A549 (cell line): ENCODE data around the gene SLC38A6. TPM values are rescaled to one million over a fixed set of nuclear protein-coding genes. Genes with fewer than 3 reads are reported as not detected.
"Not testable (repeated sequence)": the region's sequence is repeated elsewhere in the genome, so short reads cannot be mapped to it uniquely, and the experiment has no call there.

Source experiments
- ATAC-seq, 2 experiments: fragments of 200-7000 bp in 1 of 2; fragments of >200 bp in 1 of 2; cut with Nextera tagmentation in 1 of 2; cut with Tn5 transposase in 1 of 2; 3 replicates each; pipeline versions ENCODE4 v1.8.0 to v1.9.1; 2018 to 2020; ENCODE audit warnings: mild to moderate bottlenecking in 1 of 2, moderate library complexity in 1 of 2
- CTCF ChIA-PET: fragments of 300-600 bp; sonication (Branson Sonifier 250); formaldehyde crosslinking; extraction: SDS; loops from one replicate; lab custom pipeline; 2021; ENCODE audit warnings: antibody characterized with exemption, inconsistent platforms; lab: Yijun Ruan, JAX
- POLR2A ChIA-PET: fragments of 350-600 bp; formaldehyde crosslinking; extraction: SDS; loops from one replicate; lab custom pipeline; 2021; ENCODE audit warnings: antibody characterized with exemption, inconsistent platforms; lab: Yijun Ruan, JAX
- DNase-seq, 2 experiments: peaks; one replicate each; pipeline versions ENCODE4 v3.0.0 to v3.0.0-alpha.2; 2011 to 2016; ENCODE audit warnings: low read depth in 1 of 2, low spot score in 1 of 2
- FAIRE-seq: peaks from 2 replicates; lab custom pipeline; 2011; peaks lifted over from hg19 to GRCh38; lab: Jason Lieb, UNC
- H3K27ac ChIP-seq, 2 experiments: fragments of >200 bp; sonication (Bioruptor Twin); formaldehyde crosslinking; 3 replicates each; pipeline ENCODE4 v1.5.1; 2016 to 2017
- H3K4me1 ChIP-seq: fragments of >200 bp; sonication (Bioruptor Twin); formaldehyde crosslinking; 3 replicates; pipeline ENCODE4 v1.6.1; 2016
- H3K4me2 ChIP-seq: fragments of >200 bp; sonication (Bioruptor Twin); formaldehyde crosslinking; 3 replicates; pipeline ENCODE4 v1.6.1; 2016
- H3K4me3 ChIP-seq: fragments of >200 bp; sonication (Bioruptor Twin); formaldehyde crosslinking; 3 replicates; pipeline ENCODE4 v1.5.1; 2016
- H3K9me3 ChIP-seq: fragments of >200 bp; sonication (Bioruptor Twin); formaldehyde crosslinking; 3 replicates; pipeline ENCODE4 v1.6.1; 2016
- BHLHE40 ChIP-seq: IDR thresholded peaks from 2 replicates; pipeline ENCODE4 v1.6.1; 2012; ENCODE audit warnings: low read depth, low read length, inconsistent platforms
- CHD2 ChIP-seq: fragments of 150-350 bp; IDR thresholded peaks from 2 replicates; pipeline ENCODE4 v1.6.1; 2014; ENCODE audit warnings: low read length; ENCODE audit not compliant: partially characterized antibody
- CHD4 ChIP-seq: fragments of 200-600 bp; sonication (generic); IDR thresholded peaks from 2 replicates; pipeline ENCODE4 v1.6.1; 2016; ENCODE audit warnings: antibody characterized with exemption, mild to moderate bottlenecking, borderline replicate concordance
- EHF ChIP-seq: fragments of 250-450 bp; sonication (Bioruptor Pico); IDR thresholded peaks from 2 replicates; pipeline ENCODE4 v1.5.0; 2020; ENCODE audit warnings: mild to moderate bottlenecking
- ESRRA ChIP-seq: fragments of 150-350 bp; IDR thresholded peaks from 2 replicates; pipeline ENCODE4 v1.6.1; 2014; ENCODE audit warnings: mild to moderate bottlenecking, low read length, borderline replicate concordance
- FOSB ChIP-seq: fragments of 250-450 bp; sonication (Bioruptor Pico); IDR thresholded peaks from 2 replicates; pipeline ENCODE4 v1.5.0; 2020; ENCODE audit warnings: mild to moderate bottlenecking, moderate library complexity
- FOXS1 ChIP-seq: fragments of 250-450 bp; sonication (Bioruptor Pico); IDR thresholded peaks from 2 replicates; pipeline ENCODE4 v1.5.0; 2020; ENCODE audit warnings: mild to moderate bottlenecking, moderate library complexity
- HEYL ChIP-seq: fragments of 250-450 bp; sonication (Bioruptor Pico); IDR thresholded peaks from 2 replicates; pipeline ENCODE4 v1.8.0; 2021; ENCODE audit warnings: mild to moderate bottlenecking, moderate library complexity
- HOXA7 ChIP-seq: fragments of 250-450 bp; sonication (Bioruptor Pico); IDR thresholded peaks from 2 replicates; pipeline ENCODE4 v1.5.0; 2020; ENCODE audit warnings: mild to moderate bottlenecking, moderate library complexity
- HOXB13 ChIP-seq: fragments of 250-450 bp; sonication (Bioruptor Pico); IDR thresholded peaks from 2 replicates; pipeline ENCODE4 v1.5.0; 2020; ENCODE audit warnings: low read depth, mild to moderate bottlenecking, moderate library complexity
- HOXB5 ChIP-seq: fragments of 250-450 bp; sonication (Bioruptor Pico); IDR thresholded peaks from 2 replicates; pipeline ENCODE4 v1.5.0; 2020; ENCODE audit warnings: mild to moderate bottlenecking, moderate library complexity
- KDM1A ChIP-seq: fragments of 200-600 bp; sonication (generic); IDR thresholded peaks from 2 replicates; pipeline ENCODE4 v1.6.1; 2016; ENCODE audit warnings: low read depth, mild to moderate bottlenecking
- MAZ ChIP-seq: fragments of 150-350 bp; IDR thresholded peaks from 2 replicates; pipeline ENCODE4 v1.6.1; 2014; ENCODE audit warnings: antibody characterized with exemption, low read depth, low read length, borderline replicate concordance
- MYC ChIP-seq: IDR thresholded peaks from 2 replicates; pipeline ENCODE4 v1.6.1; 2012; ENCODE audit warnings: mild to moderate bottlenecking, inconsistent platforms, low read length, improper control_type of control experiment, borderline replicate concordance
- NFE2L2 ChIP-seq: fragments of 150-350 bp; conservative IDR thresholded peaks from 2 replicates; pipeline ENCODE4 v1.6.1; 2014; ENCODE audit warnings: low read length
- NPAS2 ChIP-seq: fragments of 250-450 bp; sonication (Bioruptor Pico); IDR thresholded peaks from 2 replicates; pipeline ENCODE4 v1.8.0; 2022; ENCODE audit warnings: mild to moderate bottlenecking, moderate library complexity, borderline replicate concordance
- NR3C1 ChIP-seq: fragments of >200 bp; sonication (Bioruptor Twin); formaldehyde crosslinking; IDR thresholded peaks from 3 replicates; pipeline ENCODE4 v1.6.1; 2017
- PHF8 ChIP-seq: fragments of 200-600 bp; sonication (generic); IDR thresholded peaks from 2 replicates; pipeline ENCODE4 v1.6.1; 2016; ENCODE audit warnings: low read depth, mild to moderate bottlenecking, antibody characterized with exemption, moderate library complexity, borderline replicate concordance
- POLR2AphosphoS2 ChIP-seq: conservative IDR thresholded peaks from 2 replicates; pipeline ENCODE4 v1.6.1; 2012; ENCODE audit warnings: low read length, improper control_type of control experiment, inconsistent platforms
- SREBF2 ChIP-seq: fragments of 450-650 bp; IDR thresholded peaks from 2 replicates; pipeline ENCODE4 v1.6.1; 2014; ENCODE audit warnings: mild to moderate bottlenecking, moderate library complexity
- TFCP2L1 ChIP-seq: fragments of 250-450 bp; sonication (Bioruptor Pico); IDR thresholded peaks from 2 replicates; pipeline ENCODE4 v1.5.0; 2021; ENCODE audit warnings: mild to moderate bottlenecking
- ZFP36 ChIP-seq: fragments of 450-650 bp; IDR thresholded peaks from 2 replicates; pipeline ENCODE4 v1.6.1; 2014; ENCODE audit warnings: borderline replicate concordance; ENCODE audit not compliant: partially characterized antibody
- WGBS: methylation state at CpG from one replicate; pipeline ENCODE4 v1.1.6; 2017; ENCODE audit errors: missing lambda C conversion rate; 5-methylcytosine and 5-hydroxymethylcytosine counted together
- polyA plus RNA-seq, 4 experiments: library from polyadenylated mRNA; depleted of rRNA in 3 of 4; stranded (reverse); fragments of >200 nt; fragmentation: RNase III in 1 of 4; extraction: RNeasy Plus Mini Kit Qiagen cat#74134 plus additional on column Dnase treatment in 1 of 4; gene quantifications; 2 replicates in 3 of 4; 3 replicates in 1 of 4; pipeline ENCODE4 v1.2.3, GENCODE V29; 2011 to 2017
- TF ChIP-seq, protein P1 (sequence below): fragments of >200 bp; sonication (Bioruptor Twin); formaldehyde crosslinking; IDR thresholded peaks from 2 replicates; pipeline ENCODE4 v1.6.1; 2016
- TF ChIP-seq, protein P2 (sequence below): fragments of >200 bp; sonication (Bioruptor Twin); formaldehyde crosslinking; IDR thresholded peaks from 3 replicates; pipeline ENCODE4 v1.6.1; 2016
- TF ChIP-seq, protein P3 (sequence below): fragments of 450-650 bp; IDR thresholded peaks from 2 replicates; pipeline ENCODE4 v1.6.1; 2014; ENCODE audit warnings: antibody characterized with exemption
- TF ChIP-seq, protein P4 (sequence below): fragments of 250-450 bp; sonication (Bioruptor Pico); IDR thresholded peaks from 2 replicates; pipeline ENCODE4 v1.5.0; 2021; ENCODE audit warnings: mild to moderate bottlenecking, moderate library complexity, borderline replicate concordance

Gene SLC38A6
- polyA plus RNA-seq, 2 of the 4 experiments (the other 2 are of a cell fraction): 33.3 to 37.8 TPM

DNA sequence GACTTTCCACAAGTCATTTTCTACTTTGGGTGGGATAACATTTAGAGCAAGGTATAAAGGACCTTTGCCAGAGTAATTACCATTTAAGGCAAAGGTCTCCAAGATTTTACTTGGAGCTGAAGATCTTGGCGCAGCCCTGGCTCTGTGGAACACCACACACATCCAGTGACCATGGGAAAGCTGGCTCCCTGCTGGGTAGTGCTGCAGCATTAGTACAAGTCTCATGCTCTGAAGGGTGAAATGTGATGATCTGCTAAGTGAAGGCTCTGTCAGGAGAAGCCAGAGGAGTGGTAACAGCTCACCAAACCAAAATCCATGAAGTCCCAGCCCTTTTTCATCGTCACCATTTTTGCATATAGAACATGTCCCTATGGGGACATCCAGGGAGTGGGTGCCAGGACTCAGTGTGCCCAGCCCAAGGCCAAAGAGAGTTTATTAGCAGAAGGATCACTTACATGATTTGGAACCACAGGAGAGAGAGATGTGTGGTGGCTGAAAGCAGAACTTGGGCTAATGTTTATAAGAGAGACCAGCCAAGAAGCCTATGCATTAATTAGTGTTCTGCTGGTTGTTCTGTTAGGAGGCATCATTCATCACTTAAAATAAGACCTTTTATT lies 110.7 kb downstream of the SLC38A6 start:
- no peak for ATAC-seq
- POLR2A ChIA-PET: no interaction called here
- TF ChIP-seq FOXS1: no peak
- no peak for TF ChIP-seq POLR2AphosphoS2
- TF ChIP-seq ZFP36: no peak
- TF ChIP-seq, protein P1, sequence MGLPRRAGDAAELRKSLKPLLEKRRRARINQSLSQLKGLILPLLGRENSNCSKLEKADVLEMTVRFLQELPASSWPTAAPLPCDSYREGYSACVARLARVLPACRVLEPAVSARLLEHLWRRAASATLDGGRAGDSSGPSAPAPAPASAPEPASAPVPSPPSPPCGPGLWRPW: no peak
- TF ChIP-seq, protein P2, sequence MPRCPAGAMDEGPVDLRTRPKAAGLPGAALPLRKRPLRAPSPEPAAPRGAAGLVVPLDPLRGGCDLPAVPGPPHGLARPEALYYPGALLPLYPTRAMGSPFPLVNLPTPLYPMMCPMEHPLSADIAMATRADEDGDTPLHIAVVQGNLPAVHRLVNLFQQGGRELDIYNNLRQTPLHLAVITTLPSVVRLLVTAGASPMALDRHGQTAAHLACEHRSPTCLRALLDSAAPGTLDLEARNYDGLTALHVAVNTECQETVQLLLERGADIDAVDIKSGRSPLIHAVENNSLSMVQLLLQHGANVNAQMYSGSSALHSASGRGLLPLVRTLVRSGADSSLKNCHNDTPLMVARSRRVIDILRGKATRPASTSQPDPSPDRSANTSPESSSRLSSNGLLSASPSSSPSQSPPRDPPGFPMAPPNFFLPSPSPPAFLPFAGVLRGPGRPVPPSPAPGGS: no peak
- TF ChIP-seq NPAS2: no peak
- no peak for TF ChIP-seq PHF8
- TF ChIP-seq EHF (CRISPR knock-in tag): no peak
- TF ChIP-seq, protein P3, sequence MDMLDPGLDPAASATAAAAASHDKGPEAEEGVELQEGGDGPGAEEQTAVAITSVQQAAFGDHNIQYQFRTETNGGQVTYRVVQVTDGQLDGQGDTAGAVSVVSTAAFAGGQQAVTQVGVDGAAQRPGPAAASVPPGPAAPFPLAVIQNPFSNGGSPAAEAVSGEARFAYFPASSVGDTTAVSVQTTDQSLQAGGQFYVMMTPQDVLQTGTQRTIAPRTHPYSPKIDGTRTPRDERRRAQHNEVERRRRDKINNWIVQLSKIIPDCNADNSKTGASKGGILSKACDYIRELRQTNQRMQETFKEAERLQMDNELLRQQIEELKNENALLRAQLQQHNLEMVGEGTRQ: no peak
- TF ChIP-seq TFCP2L1 (CRISPR knock-in tag): no peak
- no peak for TF ChIP-seq NR3C1
- TF ChIP-seq, all 56 proteins: peak for 0
- DNase-seq (no peak), FAIRE-seq (no peak)
- CTCF ChIA-PET: no interaction called here
- H3K4me2 ChIP-seq: no peak overlapping the region
- H3K9me3 ChIP-seq: no peaks in the 10 kb centered on the region
- no peaks in the 10 kb centered on the region for H3K4me1 ChIP-seq
- H3K4me3 ChIP-seq: no peak overlapping the region
- 39% methylated on average over 2 of the region's 2 CpGs for WGBS
- no peak overlapping the region for H3K27ac ChIP-seq

DNA sequence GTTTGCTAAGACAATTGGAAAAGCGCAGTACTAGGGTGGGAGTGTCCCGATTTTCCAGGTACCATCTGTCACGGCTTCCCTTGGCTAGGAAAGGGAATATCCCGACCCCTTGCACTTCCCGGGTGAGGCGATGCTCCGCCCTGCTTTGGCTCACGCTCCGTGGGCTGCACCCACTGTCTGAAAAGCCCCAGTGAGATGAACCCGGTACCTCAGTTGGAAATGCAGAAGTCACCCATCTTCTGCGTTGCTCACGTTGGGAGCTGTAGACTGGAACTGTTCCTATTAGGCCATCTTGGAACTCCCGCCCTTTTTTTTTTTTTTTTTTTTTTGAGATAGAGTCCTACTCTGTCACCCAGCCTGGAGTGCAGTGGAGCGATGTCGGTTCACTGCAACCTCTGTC lies 117.1 kb downstream of the SLC38A6 start:
- H3K27ac ChIP-seq, H3K4me2 ChIP-seq, H3K9me3 ChIP-seq, FAIRE-seq, DNase-seq, H3K4me3 ChIP-seq, POLR2A ChIA-PET, ATAC-seq: not testable (repeated sequence)
- peaks cover 25% of the 10 kb centered on the region for H3K4me1 ChIP-seq
- CTCF ChIA-PET: interaction anchor here (0.6 to 0.9 kb wide), 3 partner anchors 16 to 1029 kb away, joined by 3 to 5 read pairs (median 3); no protein-coding TSS in a partner anchor
- 93% methylated on average over 15 of the region's 15 CpGs for WGBS

DNA sequence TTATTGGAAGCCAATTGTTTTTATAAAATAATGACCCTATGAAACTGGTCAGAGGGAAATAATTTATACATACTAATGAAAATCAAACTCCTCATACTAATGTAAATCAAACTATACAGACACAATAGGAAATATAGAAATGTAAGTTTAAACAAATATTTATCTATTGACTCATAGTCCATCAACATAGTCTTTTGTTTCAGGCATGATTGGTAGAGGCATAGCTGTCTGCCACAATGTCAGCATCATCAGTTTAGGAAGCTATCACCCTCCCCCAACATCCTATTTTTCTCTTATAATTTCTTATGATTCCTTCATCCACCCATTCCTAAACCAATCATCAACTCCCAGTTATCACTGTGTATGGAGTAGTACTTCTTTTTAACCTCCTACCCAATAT lies 117.7 kb downstream of the SLC38A6 start:
- ChIA-PET CTCF (interaction anchor here (0.6 to 0.7 kb wide), 2 partner anchors 15 to 805 kb away, joined by 3 to 5 read pairs; no protein-coding TSS in a partner anchor), POLR2A (no interaction called here)
- Histone ChIP-seq H3K4me3 (no peak overlapping the region), H3K4me2 (no peak overlapping the region), H3K9me3 (no peaks in the 10 kb centered on the region), H3K4me1 (peaks cover 31% of the 10 kb centered on the region), H3K27ac (no peak overlapping the region)
- DNase-seq: no peak
- ATAC-seq: no peak
- no peak for TF ChIP-seq HOXB13 (CRISPR knock-in tag)
- no peak for TF ChIP-seq MYC
- no peak for TF ChIP-seq HOXA7 (CRISPR knock-in tag)
- TF ChIP-seq CHD2: no peak
- TF ChIP-seq FOSB (CRISPR knock-in tag): no peak
- no peak for TF ChIP-seq PHF8
- TF ChIP-seq CHD4: no peak
- no peak for TF ChIP-seq BHLHE40
- no peak for TF ChIP-seq SREBF2
- no peak for TF ChIP-seq HOXB5 (CRISPR knock-in tag)
- no peak for TF ChIP-seq ESRRA
- TF ChIP-seq FOXS1: no peak
- TF ChIP-seq EHF (CRISPR knock-in tag): no peak
- TF ChIP-seq, protein P4, sequence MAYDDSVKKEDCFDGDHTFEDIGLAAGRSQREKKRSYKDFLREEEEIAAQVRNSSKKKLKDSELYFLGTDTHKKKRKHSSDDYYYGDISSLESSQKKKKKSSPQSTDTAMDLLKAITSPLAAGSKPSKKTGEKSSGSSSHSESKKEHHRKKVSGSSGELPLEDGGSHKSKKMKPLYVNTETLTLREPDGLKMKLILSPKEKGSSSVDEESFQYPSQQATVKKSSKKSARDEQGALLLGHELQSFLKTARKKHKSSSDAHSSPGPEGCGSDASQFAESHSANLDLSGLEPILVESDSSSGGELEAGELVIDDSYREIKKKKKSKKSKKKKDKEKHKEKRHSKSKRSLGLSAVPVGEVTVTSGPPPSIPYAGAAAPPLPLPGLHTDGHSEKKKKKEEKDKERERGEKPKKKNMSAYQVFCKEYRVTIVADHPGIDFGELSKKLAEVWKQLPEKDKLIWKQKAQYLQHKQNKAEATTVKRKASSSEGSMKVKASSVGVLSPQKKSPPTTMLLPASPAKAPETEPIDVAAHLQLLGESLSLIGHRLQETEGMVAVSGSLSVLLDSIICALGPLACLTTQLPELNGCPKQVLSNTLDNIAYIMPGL: no peak
- TF ChIP-seq NPAS2: no peak
- TF ChIP-seq KDM1A: no peak
- TF ChIP-seq, protein P2: no peak
- TF ChIP-seq HEYL (CRISPR knock-in tag): no peak
- TF ChIP-seq NFE2L2: no peak
- no peak for TF ChIP-seq MAZ
- no peak for FAIRE-seq
